ENCODE data around the gene ERBB2.

The ERBB2 gene
- 4.9 to 17.8 (median 10.7) reads per million in 4 experiments for total RNA-seq

DNA sequence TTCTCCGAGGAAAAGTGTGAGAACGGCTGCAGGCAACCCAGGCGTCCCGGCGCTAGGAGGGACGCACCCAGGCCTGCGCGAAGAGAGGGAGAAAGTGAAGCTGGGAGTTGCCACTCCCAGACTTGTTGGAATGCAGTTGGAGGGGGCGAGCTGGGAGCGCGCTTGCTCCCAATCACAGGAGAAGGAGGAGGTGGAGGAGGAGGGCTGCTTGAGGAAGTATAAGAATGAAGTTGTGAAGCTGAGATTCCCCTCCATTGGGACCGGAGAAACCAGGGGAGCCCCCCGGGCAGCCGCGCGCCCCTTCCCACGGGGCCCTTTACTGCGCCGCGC lies at the start of gene ERBB2:
Gene ERBB2, plus strand, starts transcription at position 247 of the 330 bp plus-strand sequence. CDS start 175 bp downstream, outside the sequence.
- no peak for DNase-seq

DNA sequence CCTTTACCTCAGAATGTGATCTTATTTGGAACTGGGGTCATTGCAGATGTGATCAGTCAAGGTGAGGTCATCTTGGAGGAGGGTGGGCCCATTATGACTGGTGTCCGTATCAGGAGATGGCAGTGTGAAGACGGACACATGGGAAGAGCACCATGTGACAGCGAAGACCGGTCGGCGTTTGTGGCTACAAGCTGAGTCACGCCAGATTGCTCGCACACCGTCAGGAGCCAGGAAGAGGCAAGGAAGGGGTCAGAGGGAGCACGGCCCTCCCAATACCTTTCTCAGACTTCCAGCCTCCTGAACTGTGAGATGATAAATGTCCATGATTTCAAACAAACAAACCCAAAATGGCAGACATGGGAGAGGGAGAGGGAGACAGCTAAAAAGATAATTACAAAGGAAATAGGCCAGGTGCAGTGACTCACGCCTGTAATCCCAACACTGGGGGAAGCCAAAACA lies 49.7 kb upstream of the ERBB2 start:
- no peak for DNase-seq

DNA sequence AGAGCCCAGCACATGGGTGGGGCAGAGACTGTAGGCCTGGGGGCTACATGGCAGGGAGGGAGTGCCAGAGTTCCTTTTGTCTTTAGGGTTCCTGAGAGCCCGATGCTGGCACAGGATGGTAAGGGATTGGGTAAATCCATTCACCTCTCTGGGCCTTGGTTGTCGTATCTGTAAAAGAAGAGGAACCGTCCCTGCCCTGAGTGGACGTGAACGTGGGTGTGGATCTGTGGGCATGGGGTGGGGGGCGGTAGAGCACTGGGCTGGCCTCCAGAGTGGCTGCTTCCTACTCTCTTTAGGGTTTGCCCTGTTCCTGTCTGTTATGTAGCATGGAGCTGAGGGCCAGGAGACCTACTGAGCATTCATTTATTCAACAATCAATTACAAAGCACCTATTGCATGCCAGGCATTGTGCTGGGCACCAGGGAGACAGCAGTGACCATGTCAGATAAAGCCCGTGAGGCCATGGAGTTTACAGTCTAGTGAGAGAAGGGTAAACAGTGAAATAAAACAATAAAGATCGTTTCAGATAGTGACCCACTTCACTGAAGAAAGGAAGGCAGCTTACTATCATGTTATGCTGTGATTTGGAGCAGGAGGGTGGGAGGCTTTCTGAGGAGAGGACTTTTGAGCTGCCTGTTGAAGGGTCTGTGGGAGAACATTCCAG lies 47.8 kb upstream of the ERBB2 start:
- DNase-seq, result no peak

DNA sequence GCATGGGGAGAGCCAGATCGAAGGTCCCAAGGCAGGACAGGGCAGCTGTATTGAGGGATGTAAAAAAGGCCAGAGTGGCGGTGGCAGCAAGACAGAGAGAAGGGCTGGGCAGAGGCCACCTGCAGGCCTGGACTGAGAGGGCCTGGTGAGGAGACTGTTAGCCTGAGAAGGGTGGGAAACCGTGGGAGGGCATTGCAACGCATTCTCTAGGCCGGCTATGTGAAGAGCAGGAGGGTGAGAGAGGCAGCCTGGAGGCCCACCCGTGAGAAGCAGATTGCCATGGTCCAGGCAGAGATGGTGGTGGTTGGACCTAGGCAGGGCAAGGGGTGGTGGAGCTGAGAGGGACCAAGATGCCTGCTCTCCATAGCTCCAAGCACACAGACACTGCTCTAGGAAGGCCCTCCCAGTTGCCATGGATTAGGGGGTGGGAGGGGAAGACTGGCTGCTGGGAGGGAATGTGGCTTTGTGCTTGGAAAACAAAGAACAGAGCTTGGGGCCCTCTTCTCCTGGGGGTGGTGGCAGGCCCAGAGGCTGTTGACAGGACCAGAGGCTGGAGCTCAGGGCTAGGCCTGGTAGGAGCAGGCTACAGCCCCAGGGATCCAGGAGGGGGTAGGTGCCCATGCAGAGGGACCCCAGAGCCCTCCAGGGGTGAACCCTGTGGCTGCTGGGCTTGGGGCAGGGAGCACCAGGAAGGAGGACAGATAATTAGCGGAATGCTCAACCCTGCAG lies 47.1 kb upstream of the ERBB2 start:
- DNase-seq, result no peak

DNA sequence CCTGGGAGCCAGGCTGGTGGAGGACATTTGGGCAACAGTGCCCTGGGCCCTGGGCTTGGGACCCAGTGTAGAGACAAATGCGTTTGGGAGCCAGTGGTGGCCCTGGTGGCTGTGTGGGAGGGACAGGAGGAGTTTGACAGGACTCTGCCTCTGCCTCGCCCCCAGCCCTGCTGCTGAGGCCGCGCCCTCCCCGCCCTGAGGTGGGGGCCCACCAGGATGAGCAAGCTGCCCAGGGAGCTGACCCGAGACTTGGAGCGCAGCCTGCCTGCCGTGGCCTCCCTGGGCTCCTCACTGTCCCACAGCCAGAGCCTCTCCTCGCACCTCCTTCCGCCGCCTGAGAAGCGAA lies 46.6 kb upstream of the ERBB2 start:
- DNase-seq, result no peak

DNA sequence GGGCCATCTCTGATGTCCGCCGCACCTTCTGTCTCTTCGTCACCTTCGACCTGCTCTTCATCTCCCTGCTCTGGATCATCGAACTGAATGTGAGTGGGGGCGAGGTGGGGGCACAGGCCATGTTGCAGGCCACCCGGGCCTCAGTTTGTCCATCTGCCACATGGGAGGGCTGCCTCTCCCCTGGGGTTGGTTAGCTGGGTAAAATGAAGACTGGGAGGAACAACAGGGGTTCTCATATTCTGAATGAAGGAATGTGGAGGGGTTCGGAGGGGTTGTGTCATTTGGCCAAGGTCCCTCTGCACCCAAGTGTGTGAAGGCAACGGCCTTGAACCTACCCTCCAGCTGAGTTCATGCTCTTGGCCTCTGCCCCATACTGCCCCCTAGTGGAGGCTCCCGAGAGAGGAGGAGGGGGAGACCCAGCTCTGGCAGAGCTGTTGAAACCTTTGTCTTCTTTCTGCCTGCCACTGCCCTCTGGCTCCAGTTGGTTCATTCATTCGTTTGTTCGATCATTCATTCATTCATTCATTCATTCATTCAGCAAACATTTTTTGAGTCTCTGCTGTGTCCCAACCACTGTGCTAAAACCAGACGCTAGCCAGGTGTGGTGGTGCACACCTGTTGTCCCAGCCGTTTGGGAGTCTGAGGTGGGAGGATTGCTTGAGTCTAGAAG lies 46.1 kb upstream of the ERBB2 start:
- peak; percentile 71 for DNase-seq

DNA sequence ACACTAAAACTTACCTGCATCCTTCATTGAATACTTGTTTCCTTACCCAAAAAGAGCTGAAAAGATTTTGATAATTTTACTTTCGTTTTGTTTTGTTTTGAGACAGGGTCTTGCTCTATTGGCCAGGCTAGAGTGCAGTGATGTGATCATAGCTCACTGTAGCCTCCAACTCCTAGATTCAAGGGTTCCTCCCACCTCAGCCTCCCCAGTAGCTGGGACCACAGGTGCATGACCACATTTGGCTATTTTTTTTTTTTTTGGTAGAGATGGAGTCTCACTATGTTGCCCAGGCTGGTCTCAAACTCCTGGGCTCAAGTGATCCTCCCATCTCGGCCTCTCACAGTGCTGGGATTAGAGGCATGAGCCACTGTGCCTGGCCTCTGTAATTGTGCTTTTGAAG lies 44.8 kb upstream of the ERBB2 start:
- DNase-seq, result no peak

DNA sequence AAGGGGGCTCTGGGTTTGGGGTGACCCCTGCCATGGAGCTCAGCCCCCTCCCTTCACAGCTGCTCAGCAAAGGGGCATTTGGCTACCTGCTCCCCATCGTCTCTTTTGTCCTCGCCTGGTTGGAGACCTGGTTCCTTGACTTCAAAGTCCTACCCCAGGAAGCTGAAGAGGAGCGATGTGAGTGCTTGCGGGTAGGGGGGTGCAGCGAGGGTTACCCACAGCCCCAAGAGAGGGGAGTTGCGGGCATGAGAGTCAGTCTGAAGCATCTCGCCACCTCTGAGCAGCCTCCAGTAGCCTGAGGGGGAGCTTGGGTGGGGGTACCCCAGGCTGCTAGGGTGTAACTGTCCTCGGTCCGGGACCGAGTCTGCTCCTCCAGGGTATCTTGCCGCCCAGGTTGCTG lies 41.5 kb upstream of the ERBB2 start:
- DNase-seq, result no peak

DNA sequence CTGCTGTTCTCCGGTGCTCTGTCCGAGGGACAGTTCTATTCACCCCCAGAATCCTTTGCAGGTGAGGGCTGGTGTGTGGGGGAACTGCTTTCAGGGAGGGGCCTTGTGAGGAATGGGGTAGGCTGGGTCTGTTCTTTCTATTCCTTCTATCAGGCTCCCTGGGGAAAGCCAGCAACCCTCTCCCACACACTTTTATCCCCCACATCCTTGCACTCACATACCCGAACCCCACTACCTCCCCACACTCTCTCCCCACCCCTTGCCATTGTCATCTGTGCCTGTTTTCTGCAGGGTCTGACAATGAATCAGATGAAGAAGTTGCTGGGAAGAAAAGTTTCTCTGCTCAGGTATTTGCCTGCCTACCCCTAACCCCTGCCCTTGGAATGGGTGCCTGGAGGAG lies 41.1 kb upstream of the ERBB2 start:
- no peak for DNase-seq

DNA sequence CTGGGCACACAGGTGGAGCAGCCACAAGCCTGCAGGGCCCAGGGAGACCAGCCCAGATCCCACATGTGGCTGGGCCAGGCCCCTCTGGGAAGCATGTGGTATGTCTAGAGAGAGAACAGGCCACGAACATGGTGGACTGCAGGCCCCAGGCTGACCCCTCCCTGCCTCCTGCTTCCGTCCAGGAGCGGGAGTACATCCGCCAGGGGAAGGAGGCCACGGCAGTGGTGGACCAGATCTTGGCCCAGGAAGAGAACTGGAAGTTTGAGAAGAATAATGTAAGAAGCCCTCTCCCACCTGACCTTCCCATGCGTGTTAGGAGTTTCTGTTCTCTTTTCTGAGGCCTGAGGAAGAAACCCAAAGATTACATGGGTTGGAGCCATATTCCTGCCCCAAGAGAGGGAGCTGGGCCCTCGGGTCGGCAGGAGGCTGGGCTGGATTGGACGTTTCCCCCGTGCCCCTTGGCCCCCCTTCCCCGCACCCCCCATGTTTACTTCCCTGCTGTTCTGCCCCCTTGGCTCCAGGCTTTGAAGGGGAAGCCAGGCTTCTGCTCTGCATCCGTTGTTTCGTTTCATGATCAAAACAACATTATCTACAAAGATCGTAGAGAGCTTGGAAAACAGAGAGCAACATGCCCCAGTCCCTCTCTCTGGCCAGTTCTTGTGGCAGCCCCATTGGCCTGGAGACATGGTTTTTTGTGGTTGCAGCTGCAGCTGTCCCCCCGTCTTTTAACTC lies 40.4 kb upstream of the ERBB2 start:
- no peak for DNase-seq

DNA sequence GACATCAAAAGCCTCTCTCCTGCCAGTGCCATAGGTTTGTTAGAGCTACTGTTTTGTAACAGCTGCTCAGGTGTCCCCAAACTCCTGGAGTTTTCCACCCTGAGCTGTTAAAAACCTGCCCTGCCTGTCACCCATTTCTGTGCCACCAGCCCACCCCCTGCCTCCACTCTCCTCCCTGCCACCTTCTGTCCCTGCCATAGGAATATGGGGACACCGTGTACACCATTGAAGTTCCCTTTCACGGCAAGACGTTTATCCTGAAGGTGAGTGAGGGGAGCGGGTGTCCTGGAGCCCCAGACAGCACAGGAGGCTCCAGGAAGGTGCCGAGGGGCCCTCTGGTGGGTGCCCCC lies 39.9 kb upstream of the ERBB2 start:
- DNase-seq, result no peak

DNA sequence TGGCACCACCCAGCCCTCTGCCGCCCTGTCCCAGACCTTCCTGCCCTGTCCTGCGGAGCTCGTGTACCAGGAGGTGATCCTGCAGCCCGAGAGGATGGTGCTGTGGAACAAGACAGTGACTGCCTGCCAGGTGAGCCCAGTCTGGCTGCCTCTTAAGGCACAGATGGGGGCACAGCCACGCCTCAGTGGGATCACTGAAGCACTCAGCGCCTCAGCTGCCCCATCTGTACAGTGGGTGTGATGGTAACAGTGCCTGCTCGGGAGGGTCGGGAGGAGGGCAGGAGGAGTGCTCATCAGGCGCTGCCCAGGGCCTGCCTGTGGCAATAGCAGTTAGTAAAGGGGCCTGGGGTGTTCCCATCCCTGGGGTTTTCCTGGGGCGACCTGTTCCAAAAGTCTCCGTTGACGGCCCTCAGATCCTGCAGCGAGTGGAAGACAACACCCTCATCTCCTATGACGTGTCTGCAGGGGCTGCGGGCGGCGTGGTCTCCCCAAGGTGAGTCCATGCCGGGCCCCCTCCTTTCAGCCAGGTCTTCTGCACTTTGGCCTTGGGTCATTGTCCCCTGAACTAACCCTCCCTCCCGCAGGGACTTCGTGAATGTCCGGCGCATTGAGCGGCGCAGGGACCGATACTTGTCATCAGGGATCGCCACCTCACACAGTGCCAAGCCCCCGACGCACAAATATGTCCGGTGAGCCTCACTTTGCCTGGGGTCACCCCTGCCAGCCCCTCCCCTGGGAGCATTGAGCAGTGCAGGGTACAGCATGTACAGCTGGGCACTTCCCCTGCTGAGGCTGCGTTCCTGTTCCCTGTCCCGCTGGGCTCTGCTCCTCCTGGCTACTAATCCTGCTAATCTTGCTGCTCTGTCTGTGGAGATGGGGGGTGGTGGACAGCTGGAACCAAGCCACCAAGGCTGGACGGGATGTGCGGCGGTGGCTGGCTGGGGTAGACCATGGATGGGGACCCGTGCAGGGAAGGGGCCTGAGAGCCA lies 39.2 kb upstream of the ERBB2 start:
- DNase-seq, result no peak

DNA sequence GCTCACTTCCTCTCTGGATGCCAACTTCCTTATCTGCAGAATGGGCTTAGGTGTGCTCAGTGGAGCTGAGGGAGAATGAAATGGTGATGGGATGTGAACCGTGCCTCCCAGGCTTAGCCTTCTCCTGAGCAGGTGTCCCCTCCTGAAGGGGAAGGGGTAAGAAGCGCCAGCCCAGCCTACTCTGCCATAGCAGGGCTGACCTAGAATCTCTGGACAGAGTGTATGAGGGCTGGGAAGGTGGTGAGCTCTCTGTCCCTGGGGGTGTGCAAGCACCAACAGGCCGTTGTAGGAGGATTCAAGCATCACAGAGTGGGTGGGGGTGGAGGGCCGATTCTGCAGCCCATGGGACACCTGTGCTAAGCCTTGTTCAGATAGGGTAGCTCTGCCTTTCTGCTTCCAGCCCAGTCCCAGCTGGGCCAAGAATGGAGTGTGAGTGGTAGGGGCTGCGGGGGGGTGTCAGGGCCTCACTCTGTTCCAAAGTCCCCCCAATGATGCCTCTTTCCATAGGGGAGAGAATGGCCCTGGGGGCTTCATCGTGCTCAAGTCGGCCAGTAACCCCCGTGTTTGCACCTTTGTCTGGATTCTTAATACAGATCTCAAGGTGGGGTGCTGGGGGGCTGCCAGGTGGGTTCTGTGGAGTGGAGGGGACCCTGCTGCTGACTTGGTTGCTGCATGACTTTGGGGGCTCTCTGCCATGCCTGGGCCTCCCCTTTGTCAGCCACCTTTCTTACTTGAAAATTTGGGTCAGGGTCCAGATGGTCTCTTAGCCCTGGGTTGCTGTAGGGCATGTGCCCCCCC lies 37.9 kb upstream of the ERBB2 start:
- no peak for DNase-seq

DNA sequence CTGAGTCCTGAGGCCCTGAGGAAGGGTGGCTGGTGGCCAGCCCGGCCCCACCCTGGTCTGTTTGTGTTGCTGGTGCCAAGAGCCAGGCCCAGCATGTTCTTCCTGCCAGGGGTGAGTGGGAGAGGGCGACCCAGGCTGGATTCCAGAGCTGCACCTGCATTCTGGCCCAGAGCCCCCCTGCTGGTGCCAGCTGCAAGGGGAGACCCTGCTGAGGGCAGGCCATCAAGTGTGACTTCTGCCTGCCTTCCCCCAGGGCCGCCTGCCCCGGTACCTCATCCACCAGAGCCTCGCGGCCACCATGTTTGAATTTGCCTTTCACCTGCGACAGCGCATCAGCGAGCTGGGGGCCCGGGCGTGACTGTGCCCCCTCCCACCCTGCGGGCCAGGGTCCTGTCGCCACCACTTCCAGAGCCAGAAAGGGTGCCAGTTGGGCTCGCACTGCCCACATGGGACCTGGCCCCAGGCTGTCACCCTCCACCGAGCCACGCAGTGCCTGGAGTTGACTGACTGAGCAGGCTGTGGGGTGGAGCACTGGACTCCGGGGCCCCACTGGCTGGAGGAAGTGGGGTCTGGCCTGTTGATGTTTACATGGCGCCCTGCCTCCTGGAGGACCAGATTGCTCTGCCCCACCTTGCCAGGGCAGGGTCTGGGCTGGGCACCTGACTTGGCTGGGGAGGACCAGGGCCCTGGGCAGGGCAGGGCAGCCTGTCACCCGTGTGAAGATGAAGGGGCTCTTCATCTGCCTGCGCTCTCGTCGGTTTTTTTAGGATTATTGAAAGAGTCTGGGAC lies 37.1 kb upstream of the ERBB2 start:
- DNase-seq, result no peak

DNA sequence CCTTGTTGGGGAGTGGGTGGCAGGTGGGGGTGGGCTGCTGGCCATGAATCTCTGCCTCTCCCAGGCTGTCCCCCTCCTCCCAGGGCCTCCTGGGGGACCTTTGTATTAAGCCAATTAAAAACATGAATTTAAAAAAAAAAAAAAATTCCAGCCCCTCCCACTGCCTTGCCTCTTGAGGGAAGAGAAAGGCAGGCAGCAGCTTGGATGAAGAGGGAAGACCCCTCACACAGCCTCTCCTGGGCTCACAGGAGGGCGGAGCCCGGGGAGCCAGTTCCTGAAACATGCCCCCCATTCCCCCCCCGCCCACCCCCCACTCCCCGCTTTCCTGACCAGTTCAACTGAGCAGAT lies 36.5 kb upstream of the ERBB2 start:
- no peak for DNase-seq

DNA sequence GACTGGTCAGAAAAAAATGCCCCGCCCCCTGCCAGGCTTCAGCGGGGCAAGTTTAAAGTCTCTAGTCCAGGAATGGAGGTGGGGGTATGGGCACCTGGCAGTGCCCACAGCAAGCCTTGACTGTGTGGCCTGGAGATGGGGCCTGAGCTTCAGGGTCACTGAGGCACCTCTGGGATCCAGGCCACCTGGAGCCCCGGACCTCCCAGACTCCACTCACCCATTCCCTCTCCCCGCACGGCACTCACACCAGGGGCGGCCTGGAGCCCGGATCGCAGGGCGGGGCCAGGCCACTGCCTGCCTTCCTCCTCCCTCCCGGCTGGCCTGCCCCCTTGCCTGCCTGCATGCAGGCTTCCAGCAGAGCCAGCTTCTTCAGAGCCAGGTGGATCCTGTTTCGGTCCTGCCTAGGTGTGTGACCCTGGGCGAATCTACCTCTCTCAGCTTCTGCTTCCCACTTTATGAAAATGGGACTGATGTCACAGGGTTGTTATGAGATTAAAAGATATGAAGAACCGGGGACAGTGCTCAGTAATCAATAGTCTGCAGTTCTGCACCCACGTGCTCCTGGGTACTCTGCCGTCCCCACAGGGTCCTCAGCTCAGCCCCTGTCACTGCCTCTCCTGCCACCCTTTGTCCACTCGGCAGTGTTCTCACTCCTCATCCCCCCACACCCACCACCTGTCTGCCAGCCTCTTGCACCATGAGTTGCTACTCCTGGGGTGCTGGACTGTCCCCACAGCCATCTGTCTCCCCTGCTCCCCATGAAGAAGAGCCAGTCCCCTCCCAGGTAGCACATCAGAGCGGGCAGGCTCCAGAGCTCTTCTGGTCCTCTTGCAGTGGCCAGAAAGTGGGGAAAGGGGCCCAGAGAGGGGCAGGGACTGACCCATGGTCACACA lies 35.9 kb upstream of the ERBB2 start:
- no peak for DNase-seq

DNA sequence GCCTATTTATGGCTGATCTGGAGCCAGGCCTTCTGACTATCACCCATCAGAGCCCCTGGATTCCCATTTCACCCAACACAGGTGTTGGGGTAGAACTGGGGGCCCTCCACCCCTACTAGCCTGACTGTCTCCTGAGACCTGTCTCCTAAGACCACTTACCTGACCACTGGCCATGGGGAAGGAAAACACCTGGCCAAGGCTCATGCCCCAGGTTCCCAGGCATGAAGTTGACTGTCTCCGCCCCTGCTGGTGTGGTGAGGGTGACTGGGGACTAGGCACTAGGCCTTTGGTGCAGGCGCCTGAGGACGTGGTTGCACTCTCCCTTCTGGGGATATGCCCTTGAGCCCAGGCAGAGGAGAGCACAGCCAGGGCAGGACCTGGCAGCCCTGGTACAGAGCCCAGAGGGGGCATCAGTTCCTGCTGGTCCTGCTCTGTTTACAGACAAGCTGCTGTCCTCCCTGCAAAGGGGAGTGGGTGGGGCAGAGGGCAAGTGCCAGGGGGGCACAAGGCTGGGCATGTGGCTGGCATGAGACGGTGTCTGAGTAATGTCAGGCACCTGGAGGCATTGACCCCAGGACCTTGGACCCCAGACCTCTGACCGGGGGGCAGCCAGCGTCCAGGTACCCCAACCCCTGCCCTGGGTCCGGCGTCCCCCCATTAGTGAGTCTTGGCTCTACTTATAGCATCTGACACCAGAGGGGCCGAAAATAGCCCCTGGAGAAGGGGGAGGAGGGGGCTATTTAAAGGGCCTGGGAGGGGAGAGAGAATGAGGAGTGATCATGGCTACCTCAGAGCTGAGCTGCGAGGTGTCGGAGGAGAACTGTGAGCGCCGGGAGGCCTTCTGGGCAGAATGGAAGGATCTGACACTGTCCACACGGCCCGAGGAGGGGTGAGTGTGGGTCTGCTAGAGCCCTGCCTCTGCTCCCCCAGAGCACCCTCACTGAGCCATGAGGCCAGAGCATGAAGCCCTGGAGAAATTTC lies 35.0 kb upstream of the ERBB2 start, which contains the start of gene TCAP:
Gene TCAP, plus strand, starts transcription at position 769 of the 981 bp plus-strand sequence. Its CDS starts 11 bp downstream, at position 780.
- no peak for DNase-seq

DNA sequence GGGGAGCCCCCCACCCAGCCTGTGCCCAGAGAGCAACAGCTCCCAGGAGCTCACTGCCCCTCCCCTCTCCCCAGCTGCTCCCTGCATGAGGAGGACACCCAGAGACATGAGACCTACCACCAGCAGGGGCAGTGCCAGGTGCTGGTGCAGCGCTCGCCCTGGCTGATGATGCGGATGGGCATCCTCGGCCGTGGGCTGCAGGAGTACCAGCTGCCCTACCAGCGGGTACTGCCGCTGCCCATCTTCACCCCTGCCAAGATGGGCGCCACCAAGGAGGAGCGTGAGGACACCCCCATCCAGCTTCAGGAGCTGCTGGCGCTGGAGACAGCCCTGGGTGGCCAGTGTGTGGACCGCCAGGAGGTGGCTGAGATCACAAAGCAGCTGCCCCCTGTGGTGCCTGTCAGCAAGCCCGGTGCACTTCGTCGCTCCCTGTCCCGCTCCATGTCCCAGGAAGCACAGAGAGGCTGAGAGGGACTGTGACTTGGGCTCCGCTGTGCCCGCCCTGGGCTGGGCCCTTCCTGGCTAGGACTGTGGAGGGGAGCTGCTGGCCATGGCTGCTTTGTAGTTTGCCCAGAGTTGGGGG lies 34.1 kb upstream of the ERBB2 start:
- no peak for DNase-seq

Data from effector CD8-positive, alpha-beta T cell (primary cell).